Peyer's patch (tissue), 4 donors: ENCODE data around the gene MINDY4.

ENCODE experiments used
- CTCF ChIP-seq, 6 experiments: fragments of 450-650 bp in 4 of 6; fragments of 200-600 bp in 2 of 6; sonication (generic) in 1 of 6; IDR thresholded peaks; one replicate each; pipeline ENCODE4 v1.5.1; 2017 to 2019; ENCODE audit warnings: antibody characterized with exemption in 6 of 6, mild to moderate bottlenecking in 3 of 6, moderate library complexity in 1 of 6
- POLR2A ChIP-seq, 2 donors: fragments of 450-650 bp; IDR thresholded peaks; one replicate each; pipeline ENCODE4 v1.5.1; 2017; ENCODE audit warnings: antibody characterized with exemption in 2 of 2, mild to moderate bottlenecking in 2 of 2, moderate library complexity in 2 of 2

- TF ChIP-seq CTCF (IDR thresholded peaks at IDR 0.05) (no peak), POLR2A (IDR thresholded peaks at IDR 0.05) (no peak)
Measured at GRCh38 chr7:30925117-30925516, 153.9 kb downstream of the MINDY4 start.
